Motor neuron (in vitro differentiated cells): ENCODE measurements around the gene ZNF654. TPM values are rescaled to one million over a fixed set of nuclear protein-coding genes. Genes with fewer than 3 reads are reported as not detected.
A peak's percentile ranks its signal among the peaks of the same experiment; 100 is the strongest.

ENCODE experiments used
- ATAC-seq, 8 experiments: fragments of 200-7000 bp; cut with Tn5 transposase; replicated peaks in 6 of 8; 2 replicates each; pipeline ENCODE4 v1.8.0; 2021; ENCODE audit warnings: mild to moderate bottlenecking in 8 of 8, moderate library complexity in 8 of 8
- H3K27ac ChIP-seq, 2 donors: fragments of 250-450 bp; sonication (Bioruptor Pico); 2 replicates each; pipeline ENCODE4 v1.9.0; 2021; ENCODE audit warnings: antibody characterized with exemption in 2 of 2, mild to moderate bottlenecking in 2 of 2, moderate library complexity in 1 of 2
- H3K4me1 ChIP-seq, 2 donors: fragments of 250-450 bp; sonication (Bioruptor Pico); replicated peaks in 1 of 2; 2 replicates each; pipeline ENCODE4 v1.6.1; 2021; ENCODE audit warnings: antibody characterized with exemption in 2 of 2, mild to moderate bottlenecking in 2 of 2, moderate library complexity in 1 of 2
- H3K4me3 ChIP-seq, 5 donors: fragments of 250-450 bp; sonication (Bioruptor Pico); 2 replicates each; pipeline ENCODE4 v1.9.0; 2021; ENCODE audit warnings: antibody characterized with exemption in 5 of 5, mild to moderate bottlenecking in 5 of 5, moderate library complexity in 4 of 5
- WGBS, 10 experiments: fragments of 450-650 bp; shearing (Covaris generic); methylation state at CpG; one replicate each; pipeline ENCODE4 v1.0.0; 2022; 5-methylcytosine and 5-hydroxymethylcytosine counted together
- in situ Hi-C, 9 experiments: fragments of 400-800 bp; cut with MboI; loops; one replicate each; pipeline ENCODE4 v1.15.0; 2021; ENCODE audit warnings: low sequenced_read_pairs in 9 of 9, low pct_unique_long_range_greater_than_20kb in 2 of 9; ENCODE audit not compliant: unreplicated experiment in 9 of 9
- total RNA-seq, 8 experiments: library from RNA; unstranded; fragments of 300-600 nt; gene quantifications; 2 replicates each; pipeline versions ENCODE4 v1.2.3 to v1.2.4, GENCODE V29; 2022

ZNF654 gene
- total RNA-seq, 8 experiments from 2014 or later, result 8.3 to 15.4 (median 12.2) TPM

DNA sequence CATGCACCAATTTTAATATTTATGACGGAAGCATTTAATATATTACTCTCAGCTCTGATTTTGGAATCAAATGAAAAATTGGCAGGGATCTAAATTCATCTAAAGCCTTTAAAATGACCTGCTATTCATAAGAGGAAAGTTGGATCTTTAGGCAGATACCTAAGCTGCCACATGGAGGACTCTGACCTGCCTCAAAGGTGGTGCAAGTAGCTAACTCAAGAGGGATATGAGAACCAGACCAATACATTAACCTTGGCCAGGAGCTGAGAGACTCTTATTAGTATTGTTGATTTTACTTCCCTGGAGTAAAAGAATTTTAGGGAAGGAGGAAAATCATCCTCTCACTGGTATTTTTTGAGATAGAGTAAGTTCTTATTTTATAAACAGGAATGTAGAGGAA lies 17.7 kb downstream of the ZNF654 start:
- no peak overlapping the region for H3K27ac ChIP-seq
- no peak for ATAC-seq
- no peaks in the 10 kb centered on the region for H3K4me1 ChIP-seq
- 83 to 100% (median 100%) methylated on average over 1 of the region's 1 CpG; no CpG with 5 or more reads in 1 of the 10 experiments for WGBS, 10 experiments
- in situ Hi-C loops, result no loop called here
- H3K4me3 ChIP-seq, result no peak overlapping the region

DNA sequence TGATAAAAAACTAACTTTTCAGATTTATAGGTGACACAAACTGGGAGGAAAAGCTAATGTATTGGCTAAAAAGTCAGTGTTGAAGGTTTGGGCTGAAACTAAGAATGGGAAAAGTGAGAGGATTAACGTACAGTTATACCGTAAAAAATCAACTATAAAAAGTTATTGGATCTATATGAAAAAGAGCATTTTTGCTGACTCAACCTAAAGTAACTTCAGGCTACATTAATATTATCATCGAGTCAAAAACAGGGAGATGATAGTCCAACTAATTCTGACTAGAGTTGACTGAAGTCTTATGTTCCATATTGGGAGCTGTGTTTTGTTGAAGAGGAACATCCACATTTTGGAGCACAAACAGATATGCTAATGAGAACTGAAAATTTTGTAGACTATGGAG lies 19.9 kb downstream of the ZNF654 start:
- ATAC-seq, result no peak
- in situ Hi-C loops, result no loop called here
- no peaks in the 10 kb centered on the region for H3K4me1 ChIP-seq
- 86 to 100% (median 95%) methylated on average over 2 to 3 of the region's 3 CpGs for WGBS, 10 experiments
- H3K27ac ChIP-seq, result no peak overlapping the region
- no peak overlapping the region for H3K4me3 ChIP-seq

DNA sequence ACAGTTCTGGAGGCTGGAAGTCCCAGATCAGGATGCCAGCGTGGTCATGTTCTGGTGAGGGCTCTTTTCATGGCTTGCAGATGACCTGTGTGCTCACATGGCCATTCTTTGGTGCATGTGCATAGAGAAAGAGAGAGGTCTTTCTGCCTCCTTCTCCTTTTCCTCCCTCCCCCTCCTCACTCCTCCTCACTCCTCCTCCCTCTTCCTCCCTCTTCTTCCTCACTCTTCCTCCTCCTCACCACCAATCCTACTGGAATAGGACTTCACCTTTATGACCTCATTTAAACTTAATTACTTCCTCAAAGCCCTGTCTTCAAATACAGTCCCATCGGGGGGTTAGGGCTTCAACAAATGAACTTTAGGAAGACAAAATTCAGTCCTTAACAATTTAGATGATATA lies 23.8 kb downstream of the ZNF654 start:
- in situ Hi-C loops, result no loop called here
- WGBS, 10 experiments, result 20 to 100% (median 94%) methylated on average over 1 to 2 of the region's 2 CpGs; no CpG with 5 or more reads in 3 of the 10 experiments
- ATAC-seq, result no peak
- no peaks in the 10 kb centered on the region for H3K4me1 ChIP-seq
- H3K27ac ChIP-seq, result no peak overlapping the region
- H3K4me3 ChIP-seq, result no peak overlapping the region

DNA sequence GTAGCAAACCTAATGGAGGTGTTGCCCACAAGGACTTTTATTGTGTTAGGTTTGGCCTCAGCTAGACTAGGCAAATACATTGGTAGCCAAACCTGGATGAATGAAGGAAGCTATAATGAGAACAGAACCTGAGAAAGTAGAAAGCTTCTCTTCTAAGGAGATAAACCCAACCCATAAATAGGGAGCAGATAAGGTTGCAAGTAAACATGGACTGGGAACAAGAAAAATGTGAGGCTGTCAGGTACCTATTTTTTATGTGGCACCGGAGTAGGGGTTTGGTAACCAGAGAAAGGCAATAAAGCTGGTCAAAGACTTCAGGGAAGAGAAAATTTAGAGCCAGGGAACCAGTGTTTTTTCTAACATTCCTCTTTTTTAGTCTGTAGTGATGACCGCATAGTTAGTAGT lies 25.0 kb downstream of the ZNF654 start:
- 56 to 100% (median 95%) methylated on average over 2 of the region's 2 CpGs; no CpG with 5 or more reads in 2 of the 10 experiments for WGBS, 10 experiments
- ATAC-seq, result no peak
- Histone ChIP-seq H3K4me3 (no peak overlapping the region), H3K27ac (no peak overlapping the region), H3K4me1 (no peaks in the 10 kb centered on the region)
- in situ Hi-C loops, result no loop called here

DNA sequence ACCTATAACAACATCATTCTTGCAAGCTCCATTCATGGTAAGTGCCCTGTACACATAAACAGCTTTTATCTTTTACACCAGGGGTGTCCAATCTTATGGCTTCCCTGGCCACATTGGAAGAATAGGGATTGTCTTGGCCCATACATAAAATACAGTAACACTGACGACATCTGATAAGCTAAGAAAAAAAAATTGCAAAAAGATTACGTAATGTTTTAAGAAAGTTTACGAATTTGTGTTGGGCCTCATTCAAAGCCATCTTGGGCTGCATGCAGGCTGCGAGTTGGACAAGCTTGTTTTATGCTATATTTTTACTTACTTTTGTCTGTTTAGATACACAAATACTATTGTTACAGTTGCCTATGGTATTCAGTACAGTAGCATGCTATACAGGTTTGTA lies 31.6 kb downstream of the ZNF654 start:
- WGBS, 10 experiments, result 46 to 100% (median 72%) methylated on average over 1 to 4 of the region's 4 CpGs; no CpG with 5 or more reads in 2 of the 10 experiments

DNA sequence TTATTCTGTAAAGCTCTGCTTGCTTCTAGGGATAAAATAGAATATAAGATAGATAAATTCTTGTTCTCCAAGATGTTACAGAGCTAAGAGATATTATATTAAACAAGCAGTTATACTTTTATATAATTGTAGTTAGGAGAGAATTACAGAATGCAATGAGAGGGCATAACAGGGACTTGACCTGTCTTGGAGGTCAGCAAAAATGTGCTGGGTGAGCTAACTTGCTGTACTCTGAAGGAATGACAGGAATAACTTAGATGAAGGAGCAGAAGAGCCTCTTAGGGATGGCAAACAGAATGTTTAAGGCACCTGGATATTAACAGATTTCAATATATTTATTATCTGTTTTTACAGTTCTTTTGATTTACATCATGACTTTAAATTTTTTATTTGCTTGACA lies 33.2 kb downstream of the ZNF654 start:
- in situ Hi-C loops, result no loop called here
- no peak for ATAC-seq

More for the DNA sequence above, 31.6 kb downstream of the ZNF654 start:
- in situ Hi-C loops, result no loop called here
- H3K4me3 ChIP-seq, result no peak overlapping the region
- no peak for ATAC-seq
- H3K4me1 ChIP-seq, result no peaks in the 10 kb centered on the region
- H3K27ac ChIP-seq, result no peak overlapping the region

DNA sequence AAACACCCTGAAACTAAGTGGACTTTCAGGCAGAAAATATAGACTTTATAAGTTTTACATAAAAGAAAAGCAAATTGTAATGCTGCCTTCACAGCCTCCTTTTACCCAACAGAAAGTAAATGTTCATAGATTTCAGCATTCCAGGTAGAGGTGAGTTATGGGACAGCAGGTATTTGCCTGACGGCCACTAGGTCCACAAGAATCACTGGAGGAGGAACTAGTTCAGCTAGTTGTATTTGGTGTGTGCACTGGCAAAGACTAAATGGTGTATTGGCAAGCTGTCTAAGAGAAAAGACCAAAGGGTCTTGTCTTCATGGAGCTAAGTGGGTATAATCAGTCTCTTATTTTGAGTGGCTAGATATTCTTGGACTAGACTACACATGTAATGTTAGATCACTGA lies 34.2 kb downstream of the ZNF654 start:
- Histone ChIP-seq H3K4me1 (no peaks in the 10 kb centered on the region), H3K4me3 (no peak overlapping the region), H3K27ac (no peak overlapping the region)
- in situ Hi-C loops, result no loop called here
- ATAC-seq, result no peak
- WGBS, 10 experiments, result 100% methylated on average over 1 of the region's 1 CpG; no CpG with 5 or more reads in 3 of the 10 experiments

More for the DNA sequence above, 33.2 kb downstream of the ZNF654 start:
- Histone ChIP-seq H3K4me3 (no peak overlapping the region), H3K4me1 (no peaks in the 10 kb centered on the region), H3K27ac (no peak overlapping the region)

DNA sequence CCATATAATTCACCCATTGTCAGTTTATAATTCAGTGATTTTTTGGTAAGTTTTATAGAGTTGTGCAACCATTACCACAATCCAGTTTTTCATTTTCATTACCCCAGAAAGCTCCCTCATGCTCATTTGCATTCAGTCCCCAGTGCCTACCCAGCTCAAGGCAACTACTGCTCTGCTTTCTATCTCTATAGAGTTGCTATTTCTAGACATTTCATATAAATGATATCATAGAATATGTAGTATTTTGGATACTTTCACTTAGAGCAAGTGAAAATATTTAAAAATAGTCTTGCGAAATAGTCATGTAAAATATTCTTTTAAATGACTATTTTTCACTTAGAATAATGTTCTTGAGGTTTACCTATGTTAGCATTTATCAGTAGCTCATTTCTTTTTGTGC lies 42.1 kb downstream of the ZNF654 start:
- in situ Hi-C loops, result no loop called here
- H3K27ac ChIP-seq, result no peak overlapping the region
- no peaks in the 10 kb centered on the region for H3K4me1 ChIP-seq
- ATAC-seq, result no peak
- 90 to 100% (median 100%) methylated on average over 1 of the region's 1 CpG for WGBS, 10 experiments
- H3K4me3 ChIP-seq, result no peak overlapping the region

DNA sequence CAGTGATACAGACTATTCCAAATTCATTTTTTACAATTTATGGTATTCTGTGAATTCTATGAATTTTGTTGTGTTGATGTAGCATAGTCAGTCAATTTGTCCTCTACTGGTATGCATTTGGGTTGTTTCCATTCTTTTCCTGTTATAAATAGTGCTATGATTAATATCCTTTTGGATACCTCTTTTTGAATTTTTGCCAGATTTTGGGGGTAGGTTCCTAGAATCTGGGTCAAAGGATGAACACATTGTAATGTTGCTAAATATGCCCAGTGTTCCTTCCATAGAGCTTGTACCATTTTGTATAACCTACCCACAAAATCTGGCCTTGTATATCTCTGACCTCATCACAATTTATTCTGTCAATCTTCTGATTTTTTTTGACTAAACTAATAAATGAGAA lies 46.3 kb downstream of the ZNF654 start:
- ATAC-seq, result no peak
- no peaks in the 10 kb centered on the region for H3K4me1 ChIP-seq
- H3K4me3 ChIP-seq, result no peak overlapping the region
- in situ Hi-C loops, result no loop called here
- no peak overlapping the region for H3K27ac ChIP-seq

DNA sequence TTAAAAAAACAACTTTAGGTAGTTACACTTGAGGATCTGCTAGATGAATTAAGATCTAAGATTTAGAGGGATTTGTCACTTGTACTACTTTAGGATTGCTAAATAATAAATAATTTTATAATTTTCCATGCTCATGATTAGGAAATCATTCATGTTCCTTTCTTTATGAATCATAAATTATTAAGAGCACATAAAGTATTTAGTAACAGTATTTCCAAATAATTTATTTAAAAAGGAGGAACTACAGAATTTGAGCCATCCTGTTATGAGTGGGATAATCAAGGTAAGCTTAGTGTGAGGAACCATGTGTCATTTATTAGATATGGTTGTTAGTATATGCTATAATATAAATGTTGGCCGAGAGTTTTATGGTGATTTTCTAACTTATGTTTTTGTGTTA lies 53.2 kb downstream of the ZNF654 start:
- no peaks in the 10 kb centered on the region for H3K4me1 ChIP-seq
- no peak overlapping the region for H3K4me3 ChIP-seq
- no peak overlapping the region for H3K27ac ChIP-seq
- WGBS, 10 experiments, result 60 to 100% (median 95%) methylated on average over 1 of the region's 1 CpG; no CpG with 5 or more reads in 4 of the 10 experiments
- no peak for ATAC-seq
- in situ Hi-C loops, result no loop called here

DNA sequence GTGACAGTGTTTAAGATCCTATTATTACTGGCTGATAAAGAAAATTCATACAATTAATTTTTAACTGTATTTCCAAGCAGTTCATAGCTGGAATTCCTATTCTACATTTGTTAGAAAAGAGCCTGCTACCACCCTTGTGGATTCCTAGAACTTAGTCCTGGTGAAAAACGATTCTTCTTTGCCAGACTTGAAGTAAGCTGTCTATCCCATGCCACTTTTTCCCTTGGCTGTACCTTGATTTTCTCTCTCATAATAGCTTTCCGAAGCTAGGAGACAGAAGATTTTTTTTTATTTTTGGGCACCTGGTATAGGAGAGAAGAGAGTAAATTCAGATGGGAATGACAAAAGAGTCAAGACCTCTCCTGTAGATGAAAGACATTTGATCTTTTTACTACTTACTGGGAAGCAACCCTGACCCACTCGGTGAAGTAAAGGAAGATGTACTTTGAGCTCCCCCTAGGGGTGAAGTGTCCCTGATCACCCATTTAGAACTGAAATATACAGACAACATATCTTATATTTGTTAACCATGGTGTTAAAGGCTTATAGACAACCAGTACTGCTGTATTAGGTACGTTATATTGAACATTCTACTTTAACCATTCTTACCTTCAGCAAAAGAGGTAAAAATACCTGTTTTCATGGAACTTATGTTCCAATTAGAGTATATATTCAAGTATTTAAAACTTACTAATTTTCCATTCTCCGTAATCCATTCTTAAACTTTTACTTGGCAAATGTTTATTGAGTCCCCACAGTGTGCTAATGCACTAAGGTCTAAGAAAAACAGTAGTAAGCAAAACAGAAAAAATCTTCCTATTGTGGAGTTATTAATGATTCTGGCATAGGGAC lies 54.5 kb downstream of the ZNF654 start:
- H3K4me1 ChIP-seq, result no peaks in the 10 kb centered on the region
- H3K27ac ChIP-seq, result no peak overlapping the region
- H3K4me3 ChIP-seq, result no peak overlapping the region
- 17 to 80% (median 42%) methylated on average over 1 to 5 of the region's 5 CpGs for WGBS, 10 experiments
- peak in 7 of 8 experiments; percentile 39 to 97 (median 89) for ATAC-seq
- in situ Hi-C loops, result no loop called here

DNA sequence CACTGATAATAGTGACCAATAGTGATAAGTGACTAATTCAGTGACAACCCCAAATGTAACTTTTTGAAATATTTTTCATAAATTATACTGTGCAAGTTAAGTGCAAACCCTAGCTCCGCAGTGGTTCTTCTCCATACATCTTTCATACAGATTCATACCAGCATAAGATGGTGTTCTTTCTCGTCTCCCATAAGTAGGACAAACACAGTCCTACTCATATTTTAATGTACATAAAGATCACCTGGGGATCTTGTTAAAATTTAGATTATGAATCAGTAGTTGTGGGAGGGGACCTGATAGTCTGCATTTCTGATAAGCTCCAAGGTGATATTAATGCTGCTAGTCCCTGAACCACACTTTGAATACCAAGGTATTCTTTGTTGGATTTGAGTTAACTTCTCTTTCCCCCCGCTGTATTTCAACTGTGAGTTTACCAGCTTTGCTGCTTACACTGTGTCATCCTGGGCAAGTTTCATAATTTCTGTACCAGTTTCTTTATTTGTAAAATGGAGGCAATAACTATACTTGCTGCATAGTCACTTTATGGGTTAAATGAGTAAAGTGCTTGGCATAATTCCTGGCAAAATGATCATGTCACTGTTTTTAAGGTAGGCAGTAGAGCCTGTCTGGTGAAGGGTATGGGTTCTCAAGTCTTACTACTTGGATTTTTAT lies 56.0 kb downstream of the ZNF654 start:
- no peak for ATAC-seq
- in situ Hi-C loops, result no loop called here
- 90 to 100% (median 100%) methylated on average over 2 to 3 of the region's 3 CpGs; no CpG with 5 or more reads in 3 of the 10 experiments for WGBS, 10 experiments
- H3K4me1 ChIP-seq, result no peaks in the 10 kb centered on the region
- no peak overlapping the region for H3K4me3 ChIP-seq
- H3K27ac ChIP-seq, result no peak overlapping the region

DNA sequence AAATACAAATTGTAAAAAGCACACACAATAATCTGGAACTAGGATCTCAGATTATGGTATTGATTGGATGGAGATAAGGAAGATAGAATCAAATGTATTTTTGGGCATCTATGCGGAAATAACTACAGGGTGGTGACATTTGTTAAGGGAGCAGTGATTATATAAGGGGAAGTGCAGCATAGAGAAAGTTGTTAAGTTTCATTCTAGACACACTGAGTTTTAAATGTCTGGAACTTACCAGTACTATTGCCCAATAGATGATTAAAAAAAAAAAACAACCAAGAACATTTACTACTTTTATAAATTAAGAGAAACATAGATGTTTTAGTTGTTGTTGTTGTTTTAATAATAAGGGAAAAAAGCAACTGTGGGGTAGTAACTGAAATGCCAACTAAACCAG lies 58.6 kb downstream of the ZNF654 start:
- no peak for ATAC-seq
- 0 to 100% (median 0%) methylated on average over 1 of the region's 1 CpG; no CpG with 5 or more reads in 2 of the 10 experiments for WGBS, 10 experiments
- Histone ChIP-seq H3K4me1 (no peaks in the 10 kb centered on the region), H3K27ac (no peak overlapping the region), H3K4me3 (no peak overlapping the region)
- in situ Hi-C loops, result no loop called here
